GM13976 (cell line): ENCODE data around the gene SNX27.
A peak's percentile ranks its signal among the peaks of the same experiment; 100 is the strongest.

Experiments used
- DNase-seq: peaks from one replicate; pipeline ENCODE4 v3.0.0; 2012; ENCODE audit warnings: low spot score
- in situ Hi-C: fragments of 300-500 bp; cut with MboI; formaldehyde crosslinking; loops from one replicate; pipeline ENCODE4 v1.12.0; 2022; ENCODE audit warnings: low sequenced_read_pairs, mixed read lengths, inconsistent platforms; ENCODE audit not compliant: unreplicated experiment
- TF ChIP-seq, protein P1 (sequence below): IDR thresholded peaks from 2 replicates; pipeline ENCODE4 v1.5.1; 2012; ENCODE audit warnings: borderline replicate concordance, mild to moderate bottlenecking; ENCODE audit not compliant: insufficient read depth; ENCODE audit errors: extremely low read depth, missing control alignments, control extremely low read depth

SNX27 gene

DNA sequence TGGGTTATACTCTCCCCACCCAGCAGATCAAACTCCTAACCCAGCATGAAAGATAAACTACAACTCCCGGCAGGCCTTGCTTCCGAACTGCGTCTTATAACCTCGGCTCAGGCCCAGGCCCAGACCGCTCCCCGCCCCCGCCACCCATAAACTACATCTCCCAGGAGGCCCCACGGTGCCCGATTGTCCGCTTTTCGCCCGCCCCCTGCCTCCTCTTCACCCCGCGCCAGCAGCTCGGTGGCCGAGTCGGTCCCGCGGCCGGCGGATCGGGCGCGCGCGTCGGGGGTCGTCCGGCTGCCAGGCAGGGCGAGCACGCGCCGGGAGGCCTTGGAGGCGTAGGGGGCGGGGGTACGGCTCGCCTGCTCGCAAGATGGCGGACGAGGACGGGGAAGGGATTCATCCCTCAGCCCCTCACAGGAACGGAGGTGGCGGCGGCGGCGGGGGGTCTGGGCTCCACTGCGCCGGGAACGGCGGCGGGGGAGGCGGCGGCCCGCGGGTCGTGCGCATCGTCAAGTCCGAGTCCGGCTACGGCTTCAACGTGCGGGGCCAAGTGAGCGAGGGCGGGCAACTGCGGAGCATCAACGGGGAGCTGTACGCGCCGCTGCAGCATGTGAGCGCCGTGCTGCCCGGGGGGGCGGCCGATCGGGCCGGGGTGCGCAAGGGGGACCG is at the start of gene SNX27:
TSS of gene SNX27 (plus strand) at position 219 of the 669 bp plus-strand sequence. CDS start at position 371, 152 bp downstream.
- TF ChIP-seq, protein P1, sequence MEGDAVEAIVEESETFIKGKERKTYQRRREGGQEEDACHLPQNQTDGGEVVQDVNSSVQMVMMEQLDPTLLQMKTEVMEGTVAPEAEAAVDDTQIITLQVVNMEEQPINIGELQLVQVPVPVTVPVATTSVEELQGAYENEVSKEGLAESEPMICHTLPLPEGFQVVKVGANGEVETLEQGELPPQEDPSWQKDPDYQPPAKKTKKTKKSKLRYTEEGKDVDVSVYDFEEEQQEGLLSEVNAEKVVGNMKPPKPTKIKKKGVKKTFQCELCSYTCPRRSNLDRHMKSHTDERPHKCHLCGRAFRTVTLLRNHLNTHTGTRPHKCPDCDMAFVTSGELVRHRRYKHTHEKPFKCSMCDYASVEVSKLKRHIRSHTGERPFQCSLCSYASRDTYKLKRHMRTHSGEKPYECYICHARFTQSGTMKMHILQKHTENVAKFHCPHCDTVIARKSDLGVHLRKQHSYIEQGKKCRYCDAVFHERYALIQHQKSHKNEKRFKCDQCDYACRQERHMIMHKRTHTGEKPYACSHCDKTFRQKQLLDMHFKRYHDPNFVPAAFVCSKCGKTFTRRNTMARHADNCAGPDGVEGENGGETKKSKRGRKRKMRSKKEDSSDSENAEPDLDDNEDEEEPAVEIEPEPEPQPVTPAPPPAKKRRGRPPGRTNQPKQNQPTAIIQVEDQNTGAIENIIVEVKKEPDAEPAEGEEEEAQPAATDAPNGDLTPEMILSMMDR = no peak
- in situ Hi-C loops = no loop called here
- DNase-seq = peak; percentile 95

DNA sequence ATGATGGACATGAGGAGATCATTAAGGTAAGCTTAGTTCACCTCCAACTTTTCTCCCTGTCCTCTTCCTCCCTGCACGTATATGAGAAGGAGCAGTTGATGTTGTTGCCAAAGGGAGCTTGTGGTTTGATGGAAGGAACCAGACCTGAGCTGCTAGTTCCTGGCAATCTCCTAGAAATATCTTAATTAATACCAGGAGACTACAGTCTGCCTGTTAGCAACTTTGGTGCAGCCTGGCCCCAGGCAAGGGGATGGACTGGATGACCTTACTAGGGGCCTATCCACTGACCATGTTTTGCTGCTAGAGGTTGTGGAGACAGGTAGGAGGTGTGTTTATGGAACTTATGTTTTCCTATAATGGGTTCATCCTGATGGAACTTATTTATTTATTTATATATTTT is 49.2 kb upstream of the SNX27 start:
- in situ Hi-C loops = no loop called here
- TF ChIP-seq, protein P1 = no peak
- DNase-seq = no peak

DNA sequence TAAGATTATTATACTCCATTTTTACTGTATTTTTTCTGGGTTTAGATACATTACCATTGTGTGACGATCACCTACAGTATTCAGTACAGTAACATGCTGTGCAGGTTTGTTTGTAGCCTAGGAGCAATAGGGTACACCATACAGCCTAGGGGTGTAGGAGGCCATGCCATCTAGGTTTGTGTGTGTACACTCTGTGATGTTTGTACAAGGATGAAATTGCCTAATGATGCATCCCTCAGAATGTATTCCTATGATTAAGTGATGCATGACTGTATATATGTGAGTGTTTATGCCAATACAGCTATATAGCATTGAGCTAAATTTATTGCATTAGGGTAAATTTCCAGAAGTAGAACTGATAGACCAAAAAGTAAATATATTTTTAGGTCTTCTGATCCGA is 48.5 kb upstream of the SNX27 start:
- TF ChIP-seq, protein P1 = no peak
- in situ Hi-C loops = no loop called here
- DNase-seq = no peak

DNA sequence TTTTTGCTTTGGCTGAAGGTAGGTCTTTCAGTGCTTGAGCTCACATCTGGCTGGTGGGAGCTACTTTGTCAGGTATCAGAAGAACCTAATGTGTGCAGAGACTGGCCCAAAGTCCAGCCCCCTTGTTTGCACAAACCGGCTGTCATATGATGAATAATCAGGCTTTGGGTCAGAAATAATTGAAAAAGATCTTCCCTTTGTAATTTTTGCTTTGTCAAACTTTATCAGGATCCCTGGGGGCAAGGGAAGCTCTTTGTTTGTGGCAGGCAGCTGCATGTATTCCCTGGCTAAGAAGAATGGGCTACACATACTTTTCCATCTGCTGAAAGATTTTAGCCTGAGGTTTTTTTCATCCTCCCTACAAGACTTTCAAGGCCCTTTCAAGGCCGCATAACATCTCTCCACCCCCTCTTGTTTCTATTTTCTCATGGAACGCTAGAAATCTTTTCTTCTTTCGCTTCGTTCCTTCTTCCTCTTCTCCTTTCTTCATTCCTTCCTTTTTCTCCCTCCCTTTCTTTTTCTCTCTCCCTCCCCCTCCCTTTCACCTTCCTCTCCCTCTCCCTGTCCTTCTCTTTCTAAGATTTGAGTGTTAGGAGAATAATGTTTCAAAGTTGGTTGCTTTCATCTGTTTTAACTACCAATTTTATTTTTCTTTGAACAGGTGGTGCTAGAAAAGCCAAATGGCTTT is 46.2 kb upstream of the SNX27 start:
- no peak for DNase-seq
- in situ Hi-C loops = no loop called here
- TF ChIP-seq, protein P1 = no peak

DNA sequence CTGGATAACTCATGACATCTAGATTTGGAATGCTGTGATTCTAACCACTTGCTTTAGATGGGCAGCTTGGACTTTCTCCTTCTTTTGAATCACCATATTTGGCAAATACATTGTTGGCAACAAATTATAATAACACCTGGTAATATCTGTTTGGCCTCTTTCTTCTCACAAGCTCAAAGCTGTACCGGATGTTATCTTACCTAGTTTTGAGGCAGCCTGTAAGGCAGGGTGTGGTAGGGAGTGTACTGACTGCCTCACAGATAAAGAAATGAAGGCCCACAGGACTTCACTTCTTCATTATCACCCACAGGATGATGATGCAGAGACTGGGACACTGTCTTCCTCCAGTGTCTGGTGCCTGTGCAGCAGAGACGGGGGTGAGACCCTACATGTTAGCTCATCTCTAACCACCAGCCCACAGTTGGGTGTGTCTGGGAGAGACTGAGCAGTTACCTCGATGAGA is 43.2 kb upstream of the SNX27 start:
- in situ Hi-C loops = no loop called here
- TF ChIP-seq, protein P1 = no peak
- no peak for DNase-seq

DNA sequence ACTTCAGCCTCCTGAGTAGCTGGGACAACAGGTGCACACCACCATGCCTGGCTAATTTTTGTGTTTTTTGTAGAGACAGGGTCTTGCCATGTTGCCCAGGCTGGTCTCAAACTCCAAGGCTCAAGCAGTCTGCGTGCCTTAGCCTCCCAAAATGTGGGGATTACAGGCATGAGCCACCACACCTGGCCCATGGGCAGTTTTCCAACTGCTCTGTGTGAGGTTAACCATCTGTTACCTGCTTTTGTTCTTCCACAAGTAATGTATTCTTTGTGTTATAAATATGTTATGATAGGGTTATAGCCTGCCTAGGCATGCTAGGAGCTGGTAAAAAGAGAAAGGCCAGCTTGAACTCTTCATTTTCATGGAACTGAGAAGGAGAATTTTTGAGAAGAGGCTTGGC is 41.0 kb upstream of the SNX27 start:
- no peak for DNase-seq
- in situ Hi-C loops = no loop called here
- TF ChIP-seq, protein P1 = no peak
